CD4-positive, alpha-beta T cell (primary cell): Measurements from ENCODE around the gene RNF144A. TPM values are rescaled to one million over a fixed set of nuclear protein-coding genes. Genes with fewer than 3 reads are reported as not detected.

ENCODE experiments used
- ATAC-seq: fragments of 200-7000 bp; cut with Tn5 transposase; one replicate; pipeline ENCODE4 v1.10.0; 2022; ENCODE audit warnings: mild to moderate bottlenecking; ENCODE audit not compliant: poor library complexity
- CTCF ChIA-PET: fragments of 350-600 bp; sonication (Branson Sonifier 250); formaldehyde crosslinking; loops from one replicate; lab custom pipeline; 2021; ENCODE audit warnings: antibody characterized with exemption, inconsistent platforms; lab: Charles Lee
- POLR2A ChIA-PET: fragments of 350-600 bp; sonication (Branson Sonifier 250); formaldehyde crosslinking; loops from one replicate; lab custom pipeline; 2021; ENCODE audit warnings: antibody characterized with exemption, inconsistent platforms; lab: Charles Lee
- DNase-seq, 14 experiments: peaks; one replicate each; pipeline ENCODE4 v3.0.0-alpha.2; 2013 to 2020; ENCODE audit warnings: mixed read lengths in 2 of 14
- H3K27ac ChIP-seq, 2 donors: one replicate each; pipeline versions ENCODE4 v1.5.1 to v1.7.0; 2013; ENCODE audit warnings: low read length in 2 of 2, low read depth in 1 of 2, mild to moderate bottlenecking in 1 of 2
- H3K27me3 ChIP-seq, 2 experiments: 1 replicate in 1 of 2; 2 replicates in 1 of 2; pipeline versions ENCODE4 v1.6.1 to v1.7.0; 2013; ENCODE audit warnings: low read length in 2 of 2, control low read depth in 1 of 2, mild to moderate bottlenecking in 1 of 2, moderate library complexity in 1 of 2; ENCODE audit not compliant: insufficient read depth in 2 of 2, control insufficient read depth in 1 of 2
- H3K36me3 ChIP-seq: one replicate; pipeline ENCODE4 v1.6.1; 2013; ENCODE audit warnings: low read length, control low read depth; ENCODE audit not compliant: insufficient read depth
- H3K4me1 ChIP-seq: one replicate; pipeline ENCODE4 v1.6.1; 2013; ENCODE audit warnings: low read length, control low read depth; ENCODE audit not compliant: insufficient read depth
- H3K4me3 ChIP-seq: one replicate; pipeline ENCODE4 v1.5.1; 2013; ENCODE audit warnings: mild to moderate bottlenecking, low read length, moderate library complexity
- H3K9me3 ChIP-seq, 2 experiments: 1 replicate in 1 of 2; 2 replicates in 1 of 2; pipeline versions ENCODE4 v1.6.1 to v1.7.0; 2013; ENCODE audit warnings: low read length in 2 of 2, mild to moderate bottlenecking in 2 of 2, control low read depth in 1 of 2, moderate library complexity in 1 of 2; ENCODE audit not compliant: control insufficient read depth in 1 of 2, insufficient read depth in 1 of 2
- H3K27ac Mint-ChIP-seq: one replicate; pipeline ENCODE4 v1.8.0; 2020; ENCODE audit warnings: mixed read lengths
- H3K27me3 Mint-ChIP-seq: one replicate; pipeline ENCODE4 v1.8.0; 2021; ENCODE audit warnings: mixed read lengths
- H3K36me3 Mint-ChIP-seq: one replicate; pipeline ENCODE4 v1.8.0; 2021; ENCODE audit warnings: low read depth, mixed read lengths
- H3K4me1 Mint-ChIP-seq: one replicate; pipeline ENCODE4 v1.8.0; 2021; ENCODE audit warnings: low read depth, mixed read lengths
- H3K4me3 Mint-ChIP-seq: one replicate; pipeline ENCODE4 v1.8.0; 2020; ENCODE audit warnings: mild to moderate bottlenecking, mixed read lengths
- H3K9me3 Mint-ChIP-seq: one replicate; pipeline ENCODE4 v1.8.0; 2020; ENCODE audit warnings: mixed read lengths
- CTCF ChIP-seq: fragments of 200-600 bp; IDR thresholded peaks from one replicate; pipeline ENCODE4 v1.8.0; 2022; ENCODE audit warnings: antibody characterized with exemption, mild to moderate bottlenecking
- intact Hi-C, 2 experiments: fragments of 100-400 bp; cut with DNase I in 1 of 2; cut with micrococcal nuclease in 1 of 2; formaldehyde crosslinking; loops; one replicate each; pipeline versions ENCODE4 v1.15.1 to v1.9.0; 2023 to 2025; cut with DNase I, micrococcal nuclease
- total RNA-seq, 174 experiments: library from RNA in 2 of 174; stranded (reverse) in 2 of 174; gene quantifications; one replicate each; pipeline ENCODE4 v1.2.3 and lab custom pipeline; 2021 to 2026

Gene RNF144A
- total RNA-seq, 2 experiments from 2014 or later: 39.0 to 40.1 TPM

GRCh38 chr2:7028846-7029245 is 111.6 kb downstream of the RNF144A start:
- peak overlapping the region; percentile 66 for H3K27ac Mint-ChIP-seq
- H3K36me3 Mint-ChIP-seq: peaks cover 86% of the 10 kb centered on the region
- H3K27me3 Mint-ChIP-seq: no peaks in the 10 kb centered on the region
- no peak overlapping the region for H3K4me3 Mint-ChIP-seq
- ATAC-seq (no peak), DNase-seq (no peak)
- POLR2A ChIA-PET: interaction anchor here (1.5 kb wide), 1 partner anchor 30 kb away, joined by 3 read pairs; no protein-coding TSS in a partner anchor
- Histone ChIP-seq H3K9me3 (no peaks in the 10 kb centered on the region), H3K27ac (no peak overlapping the region), H3K4me3 (no peak overlapping the region), H3K27me3 (no peaks in the 10 kb centered on the region), H3K36me3 (peaks cover 75% of the 10 kb centered on the region), H3K4me1 (peaks cover 17% of the 10 kb centered on the region)
- CTCF ChIA-PET: no interaction called here
- TF ChIP-seq CTCF: no peak
- peaks cover 16% of the 10 kb centered on the region for H3K4me1 Mint-ChIP-seq
- intact Hi-C loops: loop anchor here in 1 of 2 experiments (5.0 kb wide), 1 partner anchor 132 kb away; no protein-coding TSS in a partner anchor
- H3K9me3 Mint-ChIP-seq: no peaks in the 10 kb centered on the region

- Histone ChIP-seq H3K27ac (no peak overlapping the region), H3K36me3 (peaks cover 69% of the 10 kb centered on the region), H3K4me1 (peaks cover 17% of the 10 kb centered on the region), H3K4me3 (no peak overlapping the region), H3K9me3 (no peaks in the 10 kb centered on the region), H3K27me3 (no peaks in the 10 kb centered on the region)
- no peaks in the 10 kb centered on the region for H3K27me3 Mint-ChIP-seq
- intact Hi-C loops: loop anchor here (5.0 kb wide), 2 partner anchors 117 to 132 kb away; no protein-coding TSS in a partner anchor
- no peak overlapping the region for H3K4me3 Mint-ChIP-seq
- DNase-seq (no peak), ATAC-seq (no peak)
- CTCF ChIA-PET: no interaction called here
- H3K27ac Mint-ChIP-seq: peak overlapping the region; percentile 89
- peaks cover 16% of the 10 kb centered on the region for H3K4me1 Mint-ChIP-seq
- peaks cover 86% of the 10 kb centered on the region for H3K36me3 Mint-ChIP-seq
- TF ChIP-seq CTCF: no peak
- no peaks in the 10 kb centered on the region for H3K9me3 Mint-ChIP-seq
- POLR2A ChIA-PET: interaction anchor here (1.5 kb wide), 1 partner anchor 29 kb away, joined by 3 read pairs; no protein-coding TSS in a partner anchor
Measured at GRCh38 chr2:7029291-7030059, 112.3 kb downstream of the RNF144A start.

- POLR2A ChIA-PET: interaction anchor here (1.4 to 1.8 kb wide), 3 partner anchors 121 to 165 kb away, joined by 6 to 7 read pairs (median 7); partner anchors contain the start of gene CMPK2
- H3K36me3 ChIP-seq: peaks cover 73% of the 10 kb centered on the region
- Mint-ChIP-seq H3K4me1 (peaks cover 16% of the 10 kb centered on the region), H3K27me3 (no peaks in the 10 kb centered on the region), H3K9me3 (no peaks in the 10 kb centered on the region), H3K27ac (peak overlapping the region; percentile 89), H3K36me3 (peaks cover 89% of the 10 kb centered on the region), H3K4me3 (no peak overlapping the region)
- DNase-seq: no peak
- intact Hi-C loops: loop anchor here in 1 of 2 experiments (5.0 kb wide), 1 partner anchor 119 kb away; no protein-coding TSS in a partner anchor
- no peak for TF ChIP-seq CTCF
- ATAC-seq: no peak
- no peaks in the 10 kb centered on the region for H3K27me3 ChIP-seq
- no peaks in the 10 kb centered on the region for H3K9me3 ChIP-seq
- peaks cover 17% of the 10 kb centered on the region for H3K4me1 ChIP-seq
- H3K4me3 ChIP-seq: no peak overlapping the region
- CTCF ChIA-PET: interaction anchor here (1.8 kb wide), 1 partner anchor 26 kb away, joined by 5 read pairs; no protein-coding TSS in a partner anchor
- no peak overlapping the region for H3K27ac ChIP-seq
Measured at GRCh38 chr2:7030810-7031209, 113.6 kb downstream of the RNF144A start.
